Spleen (tissue), 7 donors: ENCODE measurements around the gene ILDR1.

Source experiments
- CTCF ChIP-seq, 11 experiments: fragments of 200-600 bp in 7 of 11; fragments of 450-650 bp in 4 of 11; sonication (generic) in 4 of 11; IDR thresholded peaks in 8 of 11; conservative IDR thresholded peaks in 3 of 11; 1 replicate in 7 of 11; 2 replicates in 4 of 11; pipeline versions ENCODE4 v1.4.0 to v1.8.0; 2016 to 2021; ENCODE audit warnings: antibody characterized with exemption in 11 of 11, inconsistent platforms in 4 of 11, mild to moderate bottlenecking in 1 of 11
- POLR2A ChIP-seq, 3 donors: fragments of 450-650 bp; IDR thresholded peaks; one replicate each; pipeline ENCODE4 v1.5.1; 2017; ENCODE audit warnings: antibody characterized with exemption in 3 of 3, mild to moderate bottlenecking in 1 of 3
- POLR2AphosphoS5 ChIP-seq, 3 donors: sonication (generic); formaldehyde crosslinking; IDR thresholded peaks; one replicate each; pipeline ENCODE4 v1.5.1; 2017; ENCODE audit warnings: antibody characterized with exemption in 3 of 3
- donor health status: DM: no; HTN: no; CAD: no; lungs with moderate emphysema.
- donor health status: DM: no; HTN: no; CAD: no.
- donor health status: DM: no; HTN: no; CAD: no.

- no peak for TF ChIP-seq CTCF (IDR thresholded peaks at IDR 0.05 in 8 of 11, conservative IDR thresholded peaks at IDR 0.05 in 3 of 11)
- TF ChIP-seq POLR2AphosphoS5 (IDR thresholded peaks at IDR 0.05) = no peak
- no peak for TF ChIP-seq POLR2A (IDR thresholded peaks at IDR 0.05)
These were observed 36.2 kb downstream of the ILDR1 start for GRCh38 chr3:121985846-121986245.
